A549 (cell line): ENCODE data around the gene PPP2R5A. TPM values are rescaled to one million over a fixed set of nuclear protein-coding genes. Genes with fewer than 3 reads are reported as not detected.
A peak's percentile ranks its signal among the peaks of the same experiment; 100 is the strongest.

ENCODE experiments used
- ATAC-seq, 2 experiments: fragments of 200-7000 bp in 1 of 2; fragments of >200 bp in 1 of 2; cut with Nextera tagmentation in 1 of 2; cut with Tn5 transposase in 1 of 2; 3 replicates each; pipeline versions ENCODE4 v1.8.0 to v1.9.1; 2018 to 2020; ENCODE audit warnings: mild to moderate bottlenecking in 1 of 2, moderate library complexity in 1 of 2
- CTCF ChIA-PET: fragments of 300-600 bp; sonication (Branson Sonifier 250); formaldehyde crosslinking; extraction: SDS; loops from one replicate; lab custom pipeline; 2021; ENCODE audit warnings: antibody characterized with exemption, inconsistent platforms; lab: Yijun Ruan, JAX
- POLR2A ChIA-PET: fragments of 350-600 bp; formaldehyde crosslinking; extraction: SDS; loops from one replicate; lab custom pipeline; 2021; ENCODE audit warnings: antibody characterized with exemption, inconsistent platforms; lab: Yijun Ruan, JAX
- DNase-seq, 2 experiments: peaks; one replicate each; pipeline versions ENCODE4 v3.0.0 to v3.0.0-alpha.2; 2011 to 2016; ENCODE audit warnings: low read depth in 1 of 2, low spot score in 1 of 2
- FAIRE-seq: peaks from 2 replicates; lab custom pipeline; 2011; peaks lifted over from hg19 to GRCh38; lab: Jason Lieb, UNC
- H3K27ac ChIP-seq, 2 experiments: fragments of >200 bp; sonication (Bioruptor Twin); formaldehyde crosslinking; 3 replicates each; pipeline ENCODE4 v1.5.1; 2016 to 2017
- H3K4me1 ChIP-seq: fragments of >200 bp; sonication (Bioruptor Twin); formaldehyde crosslinking; 3 replicates; pipeline ENCODE4 v1.6.1; 2016
- H3K4me2 ChIP-seq: fragments of >200 bp; sonication (Bioruptor Twin); formaldehyde crosslinking; 3 replicates; pipeline ENCODE4 v1.6.1; 2016
- H3K4me3 ChIP-seq: fragments of >200 bp; sonication (Bioruptor Twin); formaldehyde crosslinking; 3 replicates; pipeline ENCODE4 v1.5.1; 2016
- H3K9me3 ChIP-seq: fragments of >200 bp; sonication (Bioruptor Twin); formaldehyde crosslinking; 3 replicates; pipeline ENCODE4 v1.6.1; 2016
- ATOH8 ChIP-seq: fragments of 250-450 bp; sonication (Bioruptor Pico); IDR thresholded peaks from 2 replicates; pipeline ENCODE4 v1.5.0; 2020; ENCODE audit warnings: low read depth, mild to moderate bottlenecking, moderate library complexity
- CBX8 ChIP-seq: fragments of 200-600 bp; sonication (generic); IDR thresholded peaks from 2 replicates; pipeline ENCODE4 v1.6.1; 2016
- CHD2 ChIP-seq: fragments of 150-350 bp; IDR thresholded peaks from 2 replicates; pipeline ENCODE4 v1.6.1; 2014; ENCODE audit warnings: low read length; ENCODE audit not compliant: partially characterized antibody
- FOSL2 ChIP-seq, 2 experiments: fragments of 450-650 bp in 1 of 2; fragments of >200 bp in 1 of 2; sonication (Bioruptor Twin) in 1 of 2; formaldehyde crosslinking; IDR thresholded peaks; 2 replicates each; pipeline versions ENCODE4 v1.5.0 to v1.6.1; 2016 to 2020; ENCODE audit warnings: mild to moderate bottlenecking in 1 of 2, moderate library complexity in 1 of 2
- HEYL ChIP-seq: fragments of 250-450 bp; sonication (Bioruptor Pico); IDR thresholded peaks from 2 replicates; pipeline ENCODE4 v1.8.0; 2021; ENCODE audit warnings: mild to moderate bottlenecking, moderate library complexity
- JUN ChIP-seq, 2 experiments: fragments of >200 bp; sonication (Bioruptor Twin); formaldehyde crosslinking; IDR thresholded peaks; 2 replicates in 1 of 2; 3 replicates in 1 of 2; pipeline ENCODE4 v1.6.1; 2016 to 2017
- JUNB ChIP-seq: fragments of >200 bp; sonication (Bioruptor Twin); formaldehyde crosslinking; IDR thresholded peaks from 2 replicates; pipeline ENCODE4 v1.6.1; 2016
- KDM1A ChIP-seq: fragments of 200-600 bp; sonication (generic); IDR thresholded peaks from 2 replicates; pipeline ENCODE4 v1.6.1; 2016; ENCODE audit warnings: low read depth, mild to moderate bottlenecking
- MAFK ChIP-seq: fragments of 450-650 bp; IDR thresholded peaks from 2 replicates; pipeline ENCODE4 v1.6.1; 2014; ENCODE audit not compliant: partially characterized antibody
- MAZ ChIP-seq: fragments of 150-350 bp; IDR thresholded peaks from 2 replicates; pipeline ENCODE4 v1.6.1; 2014; ENCODE audit warnings: antibody characterized with exemption, low read depth, low read length, borderline replicate concordance
- MYC ChIP-seq: IDR thresholded peaks from 2 replicates; pipeline ENCODE4 v1.6.1; 2012; ENCODE audit warnings: mild to moderate bottlenecking, inconsistent platforms, low read length, improper control_type of control experiment, borderline replicate concordance
- NR3C1 ChIP-seq: fragments of >200 bp; sonication (Bioruptor Twin); formaldehyde crosslinking; IDR thresholded peaks from 3 replicates; pipeline ENCODE4 v1.6.1; 2017
- POLR2A ChIP-seq: IDR thresholded peaks from 2 replicates; pipeline ENCODE4 v1.6.1; 2012; ENCODE audit warnings: mild to moderate bottlenecking, low read length
- POLR2AphosphoS2 ChIP-seq: conservative IDR thresholded peaks from 2 replicates; pipeline ENCODE4 v1.6.1; 2012; ENCODE audit warnings: low read length, improper control_type of control experiment, inconsistent platforms
- RAD21 ChIP-seq, 2 experiments: fragments of >200 bp in 1 of 2; sonication (Bioruptor Twin) in 1 of 2; formaldehyde crosslinking in 1 of 2; IDR thresholded peaks in 1 of 2; conservative IDR thresholded peaks in 1 of 2; 2 replicates in 1 of 2; 3 replicates in 1 of 2; pipeline ENCODE4 v1.6.1; 2012 to 2018; ENCODE audit warnings: inconsistent platforms in 1 of 2
- RCOR1 ChIP-seq: fragments of 150-350 bp; IDR thresholded peaks from 2 replicates; pipeline ENCODE4 v1.6.1; 2014; ENCODE audit warnings: antibody characterized with exemption, low read length, low read depth
- REST ChIP-seq: fragments of 200-600 bp; sonication (generic); IDR thresholded peaks from 2 replicates; pipeline ENCODE4 v1.6.1; 2016; ENCODE audit warnings: antibody characterized with exemption, mild to moderate bottlenecking, moderate library complexity
- SMC3 ChIP-seq: fragments of >200 bp; sonication (Bioruptor Twin); formaldehyde crosslinking; IDR thresholded peaks from 3 replicates; pipeline ENCODE4 v1.6.1; 2018; ENCODE audit warnings: inconsistent platforms
- SREBF2 ChIP-seq: fragments of 450-650 bp; IDR thresholded peaks from 2 replicates; pipeline ENCODE4 v1.6.1; 2014; ENCODE audit warnings: mild to moderate bottlenecking, moderate library complexity
- TP53 ChIP-seq: fragments of 250-450 bp; sonication (Bioruptor Pico); IDR thresholded peaks from 2 replicates; pipeline ENCODE4 v1.5.0; 2021; ENCODE audit warnings: mild to moderate bottlenecking, moderate library complexity
- USF2 ChIP-seq: fragments of 450-650 bp; IDR thresholded peaks from 2 replicates; pipeline ENCODE4 v1.6.1; 2014; ENCODE audit warnings: antibody characterized with exemption
- ZNF302 ChIP-seq: fragments of 250-450 bp; sonication (Bioruptor Pico); IDR thresholded peaks from 2 replicates; pipeline ENCODE4 v1.9.0; 2021; ENCODE audit warnings: inconsistent platforms, mild to moderate bottlenecking, moderate library complexity
- WGBS: methylation state at CpG from one replicate; pipeline ENCODE4 v1.1.6; 2017; ENCODE audit errors: missing lambda C conversion rate; 5-methylcytosine and 5-hydroxymethylcytosine counted together
- polyA plus RNA-seq, 4 experiments: library from polyadenylated mRNA; depleted of rRNA in 3 of 4; stranded (reverse); fragments of >200 nt; fragmentation: RNase III in 1 of 4; extraction: RNeasy Plus Mini Kit Qiagen cat#74134 plus additional on column Dnase treatment in 1 of 4; gene quantifications; 2 replicates in 3 of 4; 3 replicates in 1 of 4; pipeline ENCODE4 v1.2.3, GENCODE V29; 2011 to 2017

The PPP2R5A gene
- polyA plus RNA-seq, 2 of the 4 experiments (the other 2 are of a cell fraction): 14.9 to 37.6 TPM

GRCh38 chr1:212256369-212256768 lies 28.8 kb upstream of the PPP2R5A start (continued):
- no peak for TF ChIP-seq FOSL2 (IDR thresholded peaks at IDR 0.05)
- TF ChIP-seq FOSL2 (CRISPR knock-in tag; IDR thresholded peaks at IDR 0.05): no peak
- TF ChIP-seq HEYL: no peak
- TF ChIP-seq ZNF302 (CRISPR knock-in tag): no peak

- TF ChIP-seq CBX8 (no peak), REST (no peak), JUNB (no peak), MAZ (no peak), SMC3 (no peak), TP53 (CRISPR knock-in tag) (no peak), ATOH8 (CRISPR knock-in tag) (no peak), RAD21 (conservative IDR thresholded peaks at IDR 0.05 in 1 of 2, IDR thresholded peaks at IDR 0.05 in 1 of 2) (no peak), HEYL (no peak), NR3C1 (no peak), POLR2AphosphoS2 (no peak), MYC (no peak), USF2 (no peak), SREBF2 (no peak), FOSL2 (IDR thresholded peaks at IDR 0.05) (no peak), FOSL2 (CRISPR knock-in tag; IDR thresholded peaks at IDR 0.05) (no peak), KDM1A (no peak), POLR2A (no peak)
- ChIA-PET CTCF (interaction anchor here (1.0 to 2.1 kb wide), 5 partner anchors 12 to 186 kb away, joined by 3 to 4 read pairs (median 4); no protein-coding TSS in a partner anchor), POLR2A (no interaction called here)
- Histone ChIP-seq H3K4me1 (peaks cover 10% of the 10 kb centered on the region), H3K4me2 (no peak overlapping the region), H3K27ac (no peak overlapping the region), H3K4me3 (no peak overlapping the region), H3K9me3 (no peaks in the 10 kb centered on the region)
- no peak for DNase-seq
- ATAC-seq: no peak
- FAIRE-seq: no peak
- WGBS: 63% methylated on average over 4 of the region's 4 CpGs
Observed at GRCh38 chr1:212257157-212257556, 28.1 kb upstream of the PPP2R5A start.

- WGBS: 58% methylated on average over 5 of the region's 5 CpGs
- Histone ChIP-seq H3K4me2 (no peak overlapping the region), H3K4me1 (peaks cover 6% of the 10 kb centered on the region), H3K27ac (no peak overlapping the region), H3K4me3 (no peak overlapping the region), H3K9me3 (no peaks in the 10 kb centered on the region)
- CTCF ChIA-PET: no interaction called here
- peak; percentile 24 for TF ChIP-seq MAFK
- no peak for TF ChIP-seq CHD2
- no peak for TF ChIP-seq JUN (IDR thresholded peaks at IDR 0.05)
- no peak for TF ChIP-seq RCOR1
- DNase-seq: no peak
- no peak for FAIRE-seq
- POLR2A ChIA-PET: no interaction called here
- no peak for ATAC-seq
Observed at GRCh38 chr1:212259693-212260480, 25.3 kb upstream of the PPP2R5A start.
